Loucy (cell line): ENCODE measurements around the gene SCAND1.

ENCODE experiments used
- CTCF ChIP-seq: fragments of 200-600 bp; sonication (generic); conservative IDR thresholded peaks from 2 replicates; pipeline ENCODE4 v1.5.1; 2014; ENCODE audit warnings: mild to moderate bottlenecking, antibody characterized with exemption, low read length
- EZH2phosphoT487 ChIP-seq: fragments of 200-600 bp; IDR thresholded peaks from 2 replicates; pipeline ENCODE4 v1.6.1; 2018; ENCODE audit warnings: antibody characterized with exemption, mild to moderate bottlenecking, moderate library complexity, borderline replicate concordance

- no peak for TF ChIP-seq CTCF
- no peak for TF ChIP-seq EZH2phosphoT487
Observed at GRCh38 chr20:35953387-35954199, 709 bp downstream of the SCAND1 start.
